DND-41 (cell line): ENCODE data around the gene LRP1.

Source experiments
- ATAC-seq: fragments of 200-7000 bp; cut with Tn5 transposase; 3 replicates; pipeline ENCODE4 v1.9.1; 2021; ENCODE audit warnings: low read depth; ENCODE audit not compliant: insufficient read depth
- DNase-seq: peaks from one replicate; pipeline ENCODE4 v3.0.0-alpha.2; 2020
- H2AFZ ChIP-seq: 2 replicates; pipeline ENCODE4 v1.6.0; 2012; ENCODE audit warnings: low read depth, low read length
- H3K27ac ChIP-seq: 2 replicates; pipeline ENCODE4 v1.5.1; 2012; ENCODE audit warnings: low read length, inconsistent platforms
- H3K27me3 ChIP-seq: fragments of 200-600 bp; sonication (generic); 2 replicates; pipeline ENCODE4 v1.6.0; 2012; ENCODE audit warnings: low read length, mild to moderate bottlenecking, inconsistent platforms; ENCODE audit not compliant: insufficient read depth, poor library complexity
- H3K36me3 ChIP-seq: 2 replicates; pipeline ENCODE4 v1.5.1; 2012; ENCODE audit warnings: low read length, inconsistent platforms; ENCODE audit not compliant: insufficient read depth
- H3K4me1 ChIP-seq: 2 replicates; pipeline ENCODE4 v1.5.1; 2012; ENCODE audit warnings: mild to moderate bottlenecking, low read length; ENCODE audit not compliant: insufficient read depth
- H3K4me2 ChIP-seq: 2 replicates; pipeline ENCODE4 v1.6.0; 2012; ENCODE audit warnings: mild to moderate bottlenecking, moderate library complexity, low read length, inconsistent platforms; ENCODE audit not compliant: insufficient read depth
- H3K4me3 ChIP-seq, 2 experiments: fragments of 200-600 bp in 1 of 2; shearing (Covaris generic) in 1 of 2; 2 replicates each; pipeline ENCODE4 v1.5.1; 2012 to 2016; ENCODE audit warnings: inconsistent platforms in 2 of 2, low read length in 2 of 2, mild to moderate bottlenecking in 2 of 2, low read depth in 1 of 2, moderate library complexity in 1 of 2
- H3K79me2 ChIP-seq: 2 replicates; pipeline ENCODE4 v1.6.0; 2012; ENCODE audit warnings: low read length, inconsistent platforms; ENCODE audit not compliant: insufficient read depth
- H3K9ac ChIP-seq: 2 replicates; pipeline ENCODE4 v1.6.0; 2012; ENCODE audit warnings: low read depth, mild to moderate bottlenecking, inconsistent platforms, low read length, moderate library complexity
- H3K9me3 ChIP-seq: 2 replicates; pipeline ENCODE4 v1.5.1; 2012; ENCODE audit warnings: low read length, moderate library complexity, mild to moderate bottlenecking, inconsistent platforms; ENCODE audit not compliant: insufficient read depth, severe bottlenecking
- H4K20me1 ChIP-seq: 2 replicates; pipeline ENCODE4 v1.6.0; 2012; ENCODE audit warnings: low read length; ENCODE audit not compliant: insufficient read depth
- EZH2 ChIP-seq: IDR thresholded peaks from 3 replicates; pipeline ENCODE4 v1.6.1; 2012; ENCODE audit warnings: borderline replicate concordance, low read depth, mild to moderate bottlenecking, moderate library complexity, low read length, inconsistent platforms; ENCODE audit not compliant: severe bottlenecking
- TF ChIP-seq, protein P1 (sequence below): IDR thresholded peaks from 2 replicates; pipeline ENCODE4 v1.5.1; 2012; ENCODE audit warnings: borderline replicate concordance, low read length, moderate library complexity, mild to moderate bottlenecking; ENCODE audit not compliant: poor library complexity, severe bottlenecking; ENCODE audit errors: extremely low read depth

The LRP1 gene

DNA sequence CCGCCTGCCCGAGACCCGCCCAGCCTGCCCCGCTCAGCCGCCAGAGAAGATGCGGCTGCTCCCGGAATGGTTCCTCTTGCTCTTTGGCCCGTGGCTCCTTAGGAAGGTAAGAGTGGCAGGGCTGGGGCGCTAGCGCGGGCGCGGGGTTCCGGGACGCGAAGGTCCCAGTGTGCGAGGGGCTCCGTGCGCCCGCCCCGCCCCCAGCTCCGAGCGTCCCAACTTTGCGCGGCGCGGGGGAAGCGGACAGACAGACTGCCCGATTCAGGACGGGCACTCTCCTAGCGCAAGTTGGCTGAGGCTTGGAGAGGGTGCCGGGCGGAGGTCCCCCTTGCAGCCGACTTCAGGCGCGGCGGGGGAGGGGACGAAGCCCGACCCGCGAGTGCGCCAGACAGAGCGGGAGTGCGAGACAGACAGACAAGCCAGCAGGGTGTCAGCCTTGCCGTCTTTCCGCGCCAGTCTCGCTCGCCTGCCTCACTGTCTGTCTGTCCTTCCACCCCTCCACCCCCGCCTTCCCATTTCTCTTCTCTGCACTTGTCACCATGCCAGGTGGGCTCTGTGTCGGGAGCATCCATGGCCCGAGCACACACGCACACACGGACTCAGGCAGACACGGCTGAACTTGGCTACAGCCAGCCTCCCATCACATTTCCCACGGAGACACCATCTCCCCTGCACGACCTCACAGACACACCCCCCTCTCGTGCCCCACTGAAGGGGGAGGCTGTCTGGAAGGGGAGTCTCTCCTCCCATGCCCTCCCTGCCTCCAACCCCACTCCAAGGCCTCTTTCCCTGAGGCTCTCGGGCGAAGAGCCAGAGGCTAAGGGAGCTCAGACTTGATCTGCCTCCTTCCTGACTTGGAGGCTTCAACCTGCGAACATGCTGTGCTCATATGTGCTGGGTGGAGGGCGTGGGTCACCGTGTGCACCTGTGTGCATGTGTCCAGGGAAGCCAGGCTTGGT is 88.9 kb downstream of the LRP1 start:
- H3K4me3 ChIP-seq, result no peak overlapping the region
- no peak overlapping the region for H3K9ac ChIP-seq
- no peaks in the 10 kb centered on the region for H3K79me2 ChIP-seq
- H3K4me1 ChIP-seq, result peaks cover 13% of the 10 kb centered on the region
- TF ChIP-seq EZH2, result no peak
- TF ChIP-seq, protein P1, sequence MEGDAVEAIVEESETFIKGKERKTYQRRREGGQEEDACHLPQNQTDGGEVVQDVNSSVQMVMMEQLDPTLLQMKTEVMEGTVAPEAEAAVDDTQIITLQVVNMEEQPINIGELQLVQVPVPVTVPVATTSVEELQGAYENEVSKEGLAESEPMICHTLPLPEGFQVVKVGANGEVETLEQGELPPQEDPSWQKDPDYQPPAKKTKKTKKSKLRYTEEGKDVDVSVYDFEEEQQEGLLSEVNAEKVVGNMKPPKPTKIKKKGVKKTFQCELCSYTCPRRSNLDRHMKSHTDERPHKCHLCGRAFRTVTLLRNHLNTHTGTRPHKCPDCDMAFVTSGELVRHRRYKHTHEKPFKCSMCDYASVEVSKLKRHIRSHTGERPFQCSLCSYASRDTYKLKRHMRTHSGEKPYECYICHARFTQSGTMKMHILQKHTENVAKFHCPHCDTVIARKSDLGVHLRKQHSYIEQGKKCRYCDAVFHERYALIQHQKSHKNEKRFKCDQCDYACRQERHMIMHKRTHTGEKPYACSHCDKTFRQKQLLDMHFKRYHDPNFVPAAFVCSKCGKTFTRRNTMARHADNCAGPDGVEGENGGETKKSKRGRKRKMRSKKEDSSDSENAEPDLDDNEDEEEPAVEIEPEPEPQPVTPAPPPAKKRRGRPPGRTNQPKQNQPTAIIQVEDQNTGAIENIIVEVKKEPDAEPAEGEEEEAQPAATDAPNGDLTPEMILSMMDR, result no peak
- peaks cover 6% of the 10 kb centered on the region; the same call in 1 of the 2 replicates for H4K20me1 ChIP-seq
- ATAC-seq (no peak), DNase-seq (no peak)
- H3K27me3 ChIP-seq, result peaks cover 47% of the 10 kb centered on the region
- no peaks in the 10 kb centered on the region for H3K9me3 ChIP-seq
- no peak overlapping the region for H2AFZ ChIP-seq
- H3K36me3 ChIP-seq, result no peaks in the 10 kb centered on the region
- H3K4me2 ChIP-seq, result no peak overlapping the region
- H3K27ac ChIP-seq, result no peak overlapping the region

DNA sequence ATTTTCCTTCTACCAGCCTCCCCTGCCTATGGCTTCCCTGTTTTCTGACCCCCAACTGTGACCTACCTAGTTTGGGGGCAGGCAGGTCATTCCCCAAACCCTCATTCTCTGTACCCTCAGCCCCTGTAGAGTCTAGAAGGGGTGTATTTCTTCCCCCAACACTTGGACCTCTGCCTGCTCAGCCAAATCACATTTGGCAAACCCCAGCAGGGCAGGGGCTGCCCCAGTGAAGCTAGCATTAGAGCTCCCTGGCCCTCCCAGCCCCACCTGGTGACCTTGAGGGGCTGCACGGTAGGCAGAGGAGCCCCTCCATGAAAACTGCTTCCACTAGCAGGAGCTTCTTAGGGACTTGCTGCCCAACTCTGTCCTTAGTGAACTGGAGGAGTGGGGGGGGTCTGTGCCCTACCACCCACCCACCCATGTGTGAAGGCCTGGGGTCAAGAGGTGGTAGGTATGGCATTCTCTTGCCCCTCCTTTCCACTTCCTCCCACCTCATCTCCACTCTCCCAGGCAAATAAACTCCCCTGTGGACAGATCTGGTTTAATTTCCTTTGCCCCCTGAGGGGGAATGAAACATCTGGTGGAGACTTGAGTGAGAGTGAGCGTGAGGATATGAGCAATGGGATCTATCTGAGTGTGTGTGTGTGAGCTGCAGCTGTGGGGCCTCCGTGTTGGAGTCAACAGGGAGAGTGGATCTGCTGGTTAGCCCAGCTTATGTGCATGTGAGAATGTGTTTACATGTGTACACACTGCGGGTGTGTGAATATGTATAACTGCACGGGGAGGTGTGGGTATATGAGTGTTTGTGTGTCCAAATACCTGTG is 90.0 kb downstream of the LRP1 start:
- Histone ChIP-seq H3K4me3 (no peak overlapping the region), H2AFZ (no peak overlapping the region), H3K27ac (no peak overlapping the region), H4K20me1 (peaks cover 8% of the 10 kb centered on the region; the same call in 1 of the 2 replicates), H3K79me2 (no peaks in the 10 kb centered on the region), H3K9me3 (no peaks in the 10 kb centered on the region), H3K36me3 (no peaks in the 10 kb centered on the region), H3K4me2 (no peak overlapping the region), H3K4me1 (peaks cover 10% of the 10 kb centered on the region), H3K27me3 (peaks cover 50% of the 10 kb centered on the region), H3K9ac (no peak overlapping the region)
- no peak for TF ChIP-seq EZH2
- TF ChIP-seq, protein P1, result no peak
- no peak for DNase-seq
- ATAC-seq, result no peak

DNA sequence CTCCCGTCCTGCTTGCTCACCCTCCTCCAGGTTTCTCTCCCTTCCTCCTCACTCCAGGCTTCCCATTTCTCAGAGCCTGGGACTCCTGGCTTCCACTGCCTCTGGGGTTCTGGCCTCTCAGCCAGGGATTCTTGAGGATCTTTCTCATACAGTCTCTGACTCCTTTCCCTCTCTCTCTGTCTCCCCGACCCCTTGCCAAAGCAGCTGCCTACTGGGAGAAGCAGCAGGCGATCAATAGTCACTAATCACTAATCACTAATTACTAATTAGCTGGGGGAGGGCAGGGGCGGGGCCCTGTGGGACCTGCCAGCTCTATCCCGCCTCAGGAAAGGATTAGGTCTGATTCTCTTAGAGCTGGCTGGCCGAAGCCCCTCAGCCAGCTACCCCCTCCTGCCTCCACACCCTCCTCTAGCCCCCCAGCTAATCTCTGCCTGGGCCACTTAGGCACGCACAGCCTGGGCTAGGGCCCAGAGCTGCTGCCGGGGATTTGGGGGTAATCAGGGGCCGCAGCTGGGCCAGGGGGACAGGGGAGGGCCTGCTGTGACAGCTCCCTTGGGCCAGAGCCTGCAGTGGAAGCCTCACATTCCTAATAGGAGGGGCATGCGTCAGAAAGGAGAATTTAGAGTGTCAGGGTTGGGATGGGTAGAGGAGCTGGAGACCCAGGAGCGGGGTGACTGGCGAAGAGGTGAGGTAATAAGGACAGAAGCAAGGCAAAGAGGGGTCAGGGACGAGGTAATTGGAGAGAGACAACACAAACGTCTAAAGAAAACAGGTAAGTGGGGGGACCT is 91.1 kb downstream of the LRP1 start:
- Histone ChIP-seq H3K4me2 (no peak overlapping the region), H3K27me3 (peaks cover 49% of the 10 kb centered on the region)

More for the DNA sequence above, 91.1 kb downstream of the LRP1 start:
- Histone ChIP-seq H4K20me1 (peaks cover 11% of the 10 kb centered on the region; the same call in 1 of the 2 replicates), H3K36me3 (no peaks in the 10 kb centered on the region), H3K4me3 (no peak overlapping the region), H3K4me1 (no peaks in the 10 kb centered on the region; the same call in 1 of the 2 replicates), H2AFZ (no peak overlapping the region), H3K79me2 (no peaks in the 10 kb centered on the region), H3K9me3 (no peaks in the 10 kb centered on the region), H3K27ac (no peak overlapping the region), H3K9ac (no peak overlapping the region)
- ATAC-seq (no peak), DNase-seq (no peak)
- TF ChIP-seq, protein P1, result no peak
- no peak for TF ChIP-seq EZH2
